HL-60 (cell line): ENCODE measurements around the gene HAVCR2.

Experiments used
- CTCF ChIP-seq: IDR thresholded peaks from one replicate; pipeline ENCODE4 v1.5.1; 2011; ENCODE audit warnings: low read length, control low read depth, inconsistent platforms; ENCODE audit not compliant: insufficient read depth
- POLR2AphosphoS5 ChIP-seq: IDR thresholded peaks from 2 replicates; pipeline ENCODE4 v1.6.1; 2012; ENCODE audit warnings: low read depth

GRCh38 chr5:157086751-157087359 is 22.0 kb downstream of the HAVCR2 start:
- TF ChIP-seq CTCF (no peak), POLR2AphosphoS5 (no peak)
